ENCODE data around the gene ADAMTS16.

DNA sequence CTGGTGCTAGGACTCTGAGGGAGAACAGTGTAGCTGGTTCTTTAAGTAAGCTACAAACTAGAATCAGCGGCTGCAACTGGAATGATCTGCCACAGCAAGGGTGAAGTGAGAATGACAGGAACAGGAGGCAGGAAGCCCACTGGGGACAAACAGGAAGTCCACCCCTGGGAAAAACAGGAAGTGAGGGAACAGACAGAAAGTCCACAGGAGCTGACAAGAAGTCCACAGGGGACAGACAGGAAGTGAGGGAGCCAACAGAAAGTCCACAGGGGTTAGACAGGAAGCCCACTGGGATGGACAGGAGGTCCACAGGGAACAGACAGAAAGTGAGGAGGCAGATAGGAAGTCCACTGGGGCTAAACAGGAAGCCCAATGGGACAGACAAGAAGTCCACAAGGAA lies 15.5 kb downstream of the ADAMTS16 start:
- TF ChIP-seq, protein P1, sequence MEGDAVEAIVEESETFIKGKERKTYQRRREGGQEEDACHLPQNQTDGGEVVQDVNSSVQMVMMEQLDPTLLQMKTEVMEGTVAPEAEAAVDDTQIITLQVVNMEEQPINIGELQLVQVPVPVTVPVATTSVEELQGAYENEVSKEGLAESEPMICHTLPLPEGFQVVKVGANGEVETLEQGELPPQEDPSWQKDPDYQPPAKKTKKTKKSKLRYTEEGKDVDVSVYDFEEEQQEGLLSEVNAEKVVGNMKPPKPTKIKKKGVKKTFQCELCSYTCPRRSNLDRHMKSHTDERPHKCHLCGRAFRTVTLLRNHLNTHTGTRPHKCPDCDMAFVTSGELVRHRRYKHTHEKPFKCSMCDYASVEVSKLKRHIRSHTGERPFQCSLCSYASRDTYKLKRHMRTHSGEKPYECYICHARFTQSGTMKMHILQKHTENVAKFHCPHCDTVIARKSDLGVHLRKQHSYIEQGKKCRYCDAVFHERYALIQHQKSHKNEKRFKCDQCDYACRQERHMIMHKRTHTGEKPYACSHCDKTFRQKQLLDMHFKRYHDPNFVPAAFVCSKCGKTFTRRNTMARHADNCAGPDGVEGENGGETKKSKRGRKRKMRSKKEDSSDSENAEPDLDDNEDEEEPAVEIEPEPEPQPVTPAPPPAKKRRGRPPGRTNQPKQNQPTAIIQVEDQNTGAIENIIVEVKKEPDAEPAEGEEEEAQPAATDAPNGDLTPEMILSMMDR (IDR thresholded peaks at IDR 0.05), result no peak
- no peak for TF ChIP-seq POLR2A (IDR thresholded peaks at IDR 0.05)

All from esophagus squamous epithelium (tissue), 4 donors.